ENCODE data around the gene NBAS. TPM values are rescaled to one million over a fixed set of nuclear protein-coding genes. Genes with fewer than 3 reads are reported as not detected.

NBAS gene
- total and polyA plus RNA-seq, 2 of the 13 experiments (the other 11 are each of a cell fraction or from before 2014, with no cell fraction given): 33.6 to 58.7 TPM

GRCh38 chr2:15222856-15223255, 338.3 kb downstream of the NBAS start (continued):
- TF ChIP-seq HDAC2 (CRISPR knock-in tag; IDR thresholded peaks at IDR 0.05) (no peak), ZNF691 (CRISPR knock-in tag; IDR thresholded peaks at IDR 0.05; ENCODE audit: borderline replicate concordance, low read depth) (no peak), SOX6 (IDR thresholded peaks at IDR 0.05) (no peak), SOX6 (CRISPR knock-in tag; IDR thresholded peaks at IDR 0.05) (no peak), CSRNP2 (CRISPR knock-in tag; conservative IDR thresholded peaks at IDR 0.05; ENCODE audit: low read depth) (no peak)

- no peak for FAIRE-seq
- H3K4me3 ChIP-seq (replicated peaks in 1 of 3; ENCODE audit: insufficient read depth in 1 of 3, low read depth in 2 of 3, low read length in 3 of 3): no peak overlapping the region
- H4K20me1 ChIP-seq (ENCODE audit: insufficient read depth, low read length): no peaks in the 10 kb centered on the region
- DNase-seq (ENCODE audit: low spot score): no peak
- H3K27me3 ChIP-seq (ENCODE audit: control insufficient read depth in 1 of 2, insufficient read depth in 2 of 2, low read length in 2 of 2): no peaks in the 10 kb centered on the region
- no peaks in the 10 kb centered on the region for H3K79me2 ChIP-seq (ENCODE audit: insufficient read depth, low read length)
- H3K9ac ChIP-seq (ENCODE audit: insufficient read depth, low read depth, low read length): no peak overlapping the region
- CTCF ChIA-PET (ENCODE audit: low intra/inter-chr PET ratio, low total read pairs): no interaction called here
- TF ChIP-seq ZSCAN31 (CRISPR knock-in tag; IDR thresholded peaks at IDR 0.05; ENCODE audit: low read depth) (no peak), HDAC6 (IDR thresholded peaks at IDR 0.05; ENCODE audit: low read depth, low read length) (no peak), ZNF792 (CRISPR knock-in tag; IDR thresholded peaks at IDR 0.05) (no peak), FOXO1 (CRISPR knock-in tag; IDR thresholded peaks at IDR 0.05) (no peak), PBX3 (CRISPR knock-in tag; IDR thresholded peaks at IDR 0.05; ENCODE audit: borderline replicate concordance) (no peak), TOE1 (CRISPR knock-in tag; IDR thresholded peaks at IDR 0.05) (no peak), NR2C2 (CRISPR knock-in tag; IDR thresholded peaks at IDR 0.05; ENCODE audit: borderline replicate concordance) (no peak), TARDBP (CRISPR knock-in tag; IDR thresholded peaks at IDR 0.05) (no peak), HOXA9 (CRISPR knock-in tag; IDR thresholded peaks at IDR 0.05; ENCODE audit: borderline replicate concordance) (no peak)
- POLR2A ChIA-PET: no interaction called here
- no peaks in the 10 kb centered on the region for H3K4me1 ChIP-seq (ENCODE audit: insufficient read depth, low read length)
- H3K9me3 ChIP-seq (ENCODE audit: low read length): no peaks in the 10 kb centered on the region
- BruUV-seq (replicated peaks): no TSS peak
- intact Hi-C loops (cut with micrococcal nuclease; ENCODE audit: unreplicated experiment): no loop called here
- H3K27ac ChIP-seq (ENCODE audit: extremely low read length, insufficient read depth, low read length): no peak overlapping the region
- no peak overlapping the region for H3K4me2 ChIP-seq (ENCODE audit: low read depth, low read length)
- peaks cover 3 to 13% of the 10 kb centered on the region in 2 experiments for H3K36me3 ChIP-seq (replicated peaks in 1 of 2; ENCODE audit: control insufficient read depth in 1 of 2, insufficient read depth in 2 of 2, low read length in 2 of 2)
- no peak for ATAC-seq
- in situ Hi-C loops (cut with HindIII; ENCODE audit: extremely low pct_ligation_motif_present, low pct_unique_long_range_greater_than_20kb): no loop called here
- no peak overlapping the region for H2AFZ ChIP-seq (ENCODE audit: low read length)
These were observed 340.5 kb downstream of the NBAS start for GRCh38 chr2:15220603-15221002.

Measured in HepG2 (cell line).